KMS-11 (cell line): ENCODE measurements around the gene MAPKAP1.

ENCODE experiments used
- H2AFZ ChIP-seq: fragments of 200-600 bp; sonication (generic); 2 replicates; pipeline ENCODE4 v1.6.1; 2016; ENCODE audit warnings: antibody characterized with exemption, mixed run types, low read depth
- H3K27ac ChIP-seq: fragments of 200-600 bp; sonication (generic); 2 replicates; pipeline ENCODE4 v1.6.1; 2016; ENCODE audit warnings: mild to moderate bottlenecking, mixed run types
- H3K27me3 ChIP-seq: fragments of 200-600 bp; sonication (generic); 2 replicates; pipeline ENCODE4 v1.6.1; 2017; ENCODE audit warnings: mild to moderate bottlenecking, low read depth, mixed run types, moderate library complexity; ENCODE audit not compliant: insufficient read depth
- H3K36me3 ChIP-seq: fragments of 200-600 bp; sonication (generic); 2 replicates; pipeline ENCODE4 v1.6.1; 2017; ENCODE audit warnings: mild to moderate bottlenecking, mixed run types; ENCODE audit not compliant: insufficient read depth
- H3K4me1 ChIP-seq: fragments of 200-600 bp; sonication (generic); 2 replicates; pipeline ENCODE4 v1.6.1; 2016; ENCODE audit warnings: mild to moderate bottlenecking, low read depth, mixed run types; ENCODE audit not compliant: poor library complexity, severe bottlenecking
- H3K4me2 ChIP-seq: fragments of 200-600 bp; sonication (generic); 2 replicates; pipeline ENCODE4 v1.7.0; 2016; ENCODE audit warnings: mild to moderate bottlenecking, mixed run types
- H3K4me3 ChIP-seq: fragments of 200-600 bp; sonication (generic); IDR thresholded peaks from 2 replicates; pipeline ENCODE4 v1.6.1; 2017; ENCODE audit warnings: low read depth, low read length, mixed read lengths; ENCODE audit not compliant: insufficient read depth
- H3K79me2 ChIP-seq: fragments of 200-600 bp; sonication (generic); 2 replicates; pipeline ENCODE4 v1.6.1; 2016; ENCODE audit warnings: low read depth, mixed run types; ENCODE audit not compliant: insufficient read depth
- H3K9ac ChIP-seq: fragments of 200-600 bp; sonication (generic); 2 replicates; pipeline ENCODE4 v1.6.1; 2016; ENCODE audit warnings: mild to moderate bottlenecking, mixed run types
- H4K20me1 ChIP-seq: fragments of 200-600 bp; sonication (generic); 2 replicates; pipeline ENCODE4 v1.6.1; 2016; ENCODE audit warnings: mild to moderate bottlenecking, mixed run types; ENCODE audit not compliant: insufficient read depth
- CTCF ChIP-seq: fragments of 200-600 bp; sonication (generic); conservative IDR thresholded peaks from 2 replicates; pipeline ENCODE4 v1.6.1; 2017; ENCODE audit warnings: low read depth, mild to moderate bottlenecking, antibody characterized with exemption, low read length, moderate library complexity, mixed read lengths

The MAPKAP1 gene

GRCh38 chr9:125638239-125639045 is 68.6 kb downstream of the MAPKAP1 start:
- Histone ChIP-seq H4K20me1 (no peaks in the 10 kb centered on the region), H3K4me2 (no peak overlapping the region), H3K27ac (no peak overlapping the region), H3K4me3 (no peak overlapping the region), H3K36me3 (no peaks in the 10 kb centered on the region), H3K27me3 (no peaks in the 10 kb centered on the region), H3K9ac (no peak overlapping the region), H2AFZ (no peak overlapping the region), H3K4me1 (peaks cover 63% of the 10 kb centered on the region), H3K79me2 (peaks cover 38% of the 10 kb centered on the region)
- TF ChIP-seq CTCF: no peak

GRCh38 chr9:125637241-125637640 is 69.8 kb downstream of the MAPKAP1 start:
- no peak overlapping the region for H3K9ac ChIP-seq
- TF ChIP-seq CTCF: no peak
- peaks cover 74% of the 10 kb centered on the region for H3K4me1 ChIP-seq
- no peaks in the 10 kb centered on the region for H3K36me3 ChIP-seq
- H3K27ac ChIP-seq: no peak overlapping the region
- H3K4me3 ChIP-seq: no peak overlapping the region
- peaks cover 39% of the 10 kb centered on the region for H3K79me2 ChIP-seq
- no peak overlapping the region for H3K4me2 ChIP-seq
- no peak overlapping the region for H2AFZ ChIP-seq
- no peaks in the 10 kb centered on the region for H3K27me3 ChIP-seq
- no peaks in the 10 kb centered on the region for H4K20me1 ChIP-seq

- H3K4me2 ChIP-seq: peak overlapping the region; percentile 85
- H3K4me1 ChIP-seq: peaks cover 88% of the 10 kb centered on the region
- TF ChIP-seq CTCF: no peak
- no peak overlapping the region for H3K9ac ChIP-seq
- H3K27me3 ChIP-seq: no peaks in the 10 kb centered on the region
- no peak overlapping the region for H3K4me3 ChIP-seq
- no peaks in the 10 kb centered on the region for H3K36me3 ChIP-seq
- peaks cover 46% of the 10 kb centered on the region for H3K79me2 ChIP-seq
- H3K27ac ChIP-seq: peak overlapping the region; percentile 96; the same call in 1 of the 2 replicates
- no peak overlapping the region for H2AFZ ChIP-seq
- no peaks in the 10 kb centered on the region for H4K20me1 ChIP-seq
Observed at GRCh38 chr9:125635888-125636287, 71.1 kb downstream of the MAPKAP1 start.

GRCh38 chr9:125634040-125634717 is 72.8 kb downstream of the MAPKAP1 start:
- Histone ChIP-seq H3K27ac (peak overlapping the region; percentile 96; the same call in 1 of the 2 replicates), H4K20me1 (no peaks in the 10 kb centered on the region), H3K4me3 (no peak overlapping the region), H3K27me3 (no peaks in the 10 kb centered on the region), H3K79me2 (peaks cover 63% of the 10 kb centered on the region), H3K4me1 (peaks cover 99% of the 10 kb centered on the region), H3K9ac (peak overlapping the region; percentile 64; the same call in 1 of the 2 replicates), H3K4me2 (peak overlapping the region; percentile 85), H2AFZ (no peak overlapping the region), H3K36me3 (no peaks in the 10 kb centered on the region)
- TF ChIP-seq CTCF: no peak
